GM18505 (cell line): ENCODE results near the gene DPP4.

Experiments
- ATAC-seq: cut with Tn5 transposase; IDR thresholded peaks from one replicate; pipeline ENCODE4 v1.9.1; 2021; ENCODE audit not compliant: unreplicated experiment
- POLR2A ChIP-seq: IDR thresholded peaks from 4 replicates; pipeline ENCODE4 v1.6.1; 2011; ENCODE audit warnings: borderline replicate concordance; ENCODE audit not compliant: insufficient read depth, insufficient read length; ENCODE audit errors: extremely low read depth

The DPP4 gene

DNA sequence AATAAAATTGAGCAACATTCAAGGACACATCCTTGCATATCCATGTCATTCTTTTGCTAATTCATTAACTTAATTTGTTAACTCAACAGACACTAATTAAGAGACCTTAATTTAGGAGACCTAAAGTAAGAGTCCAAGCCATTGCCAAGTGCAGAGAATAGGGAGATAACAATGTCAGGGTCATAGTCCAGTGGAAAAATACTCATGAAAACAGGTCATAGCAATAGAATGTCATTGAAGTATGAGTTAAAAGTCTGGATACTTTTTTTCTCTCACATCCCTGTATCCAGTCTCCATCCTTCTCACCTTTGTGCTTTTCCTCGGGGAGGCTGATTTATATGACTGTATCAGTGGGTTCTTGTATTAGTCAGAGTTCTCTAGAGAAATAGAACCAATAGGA is 26.6 kb upstream of the DPP4 start:
- no peak for ATAC-seq
- TF ChIP-seq POLR2A = no peak

DNA sequence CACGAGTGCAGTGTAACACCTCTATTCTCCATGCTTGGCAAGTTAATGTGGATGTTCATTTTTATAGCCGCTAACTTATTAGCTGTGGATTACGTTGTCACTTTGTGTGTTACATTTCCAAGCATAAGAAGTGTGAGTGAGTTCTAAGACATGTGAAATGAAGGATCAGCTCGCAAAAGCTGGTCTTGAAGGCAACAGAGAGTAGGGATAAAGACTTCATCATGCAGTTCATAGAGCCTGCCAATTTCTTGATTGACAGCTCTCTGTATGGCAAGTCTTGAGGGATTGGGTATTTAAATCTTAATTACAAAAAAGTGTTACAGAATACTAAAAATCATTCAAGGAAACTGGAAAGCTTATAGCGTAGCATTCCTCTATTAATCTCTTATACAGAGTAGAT is 25.8 kb upstream of the DPP4 start:
- no peak for TF ChIP-seq POLR2A
- no peak for ATAC-seq

GRCh38 chr2:162092658-162093556 is 18.9 kb upstream of the DPP4 start:
- TF ChIP-seq POLR2A = no peak
- ATAC-seq = no peak

DNA sequence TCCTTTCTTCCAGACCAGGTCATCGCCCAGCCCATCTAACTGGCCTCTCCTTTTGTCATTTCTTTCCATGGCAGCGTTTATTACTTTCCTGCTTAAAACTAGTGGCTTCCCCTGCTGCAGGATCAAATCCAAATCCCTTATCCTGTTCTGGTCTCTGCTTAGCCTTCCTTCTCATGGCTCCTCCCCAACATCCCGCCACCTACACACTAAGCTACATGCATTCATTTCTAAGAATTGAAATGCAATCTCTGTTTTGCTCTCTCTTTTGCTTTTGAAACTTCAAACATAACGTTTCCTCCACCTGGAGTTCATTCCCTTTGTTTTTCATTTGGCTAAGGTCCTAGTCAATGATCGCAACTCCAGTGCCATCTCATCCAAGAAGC is 18.0 kb upstream of the DPP4 start:
- no peak for TF ChIP-seq POLR2A
- ATAC-seq = no peak

DNA sequence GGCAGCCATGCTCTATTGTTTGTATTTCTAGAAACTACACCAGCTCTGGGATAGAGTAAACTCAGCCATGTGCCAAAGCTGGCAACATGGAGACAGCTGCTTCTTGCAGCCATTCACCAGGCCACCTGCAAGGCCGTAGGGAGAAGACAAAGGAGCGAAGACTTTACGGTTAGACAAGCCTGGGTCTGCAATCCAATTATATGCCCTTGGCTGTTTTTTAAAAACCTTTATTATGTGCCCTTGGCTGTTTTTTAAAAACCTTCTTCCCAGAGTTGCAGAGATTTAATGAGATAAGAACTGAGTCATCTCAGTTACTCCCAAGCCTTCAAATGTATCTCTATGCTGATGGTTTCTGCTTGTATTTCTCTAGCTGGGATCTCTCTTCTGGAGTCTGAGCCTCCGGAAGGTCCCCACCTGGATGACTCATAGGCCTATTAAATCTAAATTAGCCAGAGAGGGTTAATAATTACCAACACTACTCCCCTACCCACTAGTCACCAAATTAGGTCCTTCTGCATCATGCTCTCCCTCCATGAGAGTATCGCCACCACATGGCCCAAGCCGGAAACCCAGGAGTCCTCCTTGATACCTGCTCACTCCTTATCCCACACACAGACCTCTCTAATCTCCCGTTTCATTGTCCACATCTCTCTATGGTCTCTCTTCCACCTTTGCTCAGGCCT is 17.5 kb upstream of the DPP4 start:
- ATAC-seq = no peak
- TF ChIP-seq POLR2A = no peak

DNA sequence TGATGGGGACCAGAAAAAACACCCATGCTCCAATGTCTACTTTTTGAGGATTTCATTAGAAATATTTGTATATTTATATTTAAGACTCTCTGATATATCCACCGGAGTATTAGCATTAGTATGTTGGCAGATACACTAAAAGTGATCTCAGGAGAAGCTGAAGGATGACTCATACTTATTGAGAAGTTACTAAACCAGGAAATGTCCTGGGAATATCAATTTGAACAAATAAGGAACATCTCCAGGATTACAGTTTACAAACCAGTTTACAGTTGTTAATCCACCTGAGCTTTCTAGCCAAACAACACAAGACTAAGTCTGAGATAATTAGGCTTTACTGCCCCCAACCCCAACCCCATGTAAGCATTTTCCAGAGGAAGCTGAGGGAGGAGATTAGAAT is 16.1 kb upstream of the DPP4 start:
- no peak for ATAC-seq
- no peak for TF ChIP-seq POLR2A

GRCh38 chr2:162086904-162087303 is 12.9 kb upstream of the DPP4 start:
- ATAC-seq = no peak
- no peak for TF ChIP-seq POLR2A

DNA sequence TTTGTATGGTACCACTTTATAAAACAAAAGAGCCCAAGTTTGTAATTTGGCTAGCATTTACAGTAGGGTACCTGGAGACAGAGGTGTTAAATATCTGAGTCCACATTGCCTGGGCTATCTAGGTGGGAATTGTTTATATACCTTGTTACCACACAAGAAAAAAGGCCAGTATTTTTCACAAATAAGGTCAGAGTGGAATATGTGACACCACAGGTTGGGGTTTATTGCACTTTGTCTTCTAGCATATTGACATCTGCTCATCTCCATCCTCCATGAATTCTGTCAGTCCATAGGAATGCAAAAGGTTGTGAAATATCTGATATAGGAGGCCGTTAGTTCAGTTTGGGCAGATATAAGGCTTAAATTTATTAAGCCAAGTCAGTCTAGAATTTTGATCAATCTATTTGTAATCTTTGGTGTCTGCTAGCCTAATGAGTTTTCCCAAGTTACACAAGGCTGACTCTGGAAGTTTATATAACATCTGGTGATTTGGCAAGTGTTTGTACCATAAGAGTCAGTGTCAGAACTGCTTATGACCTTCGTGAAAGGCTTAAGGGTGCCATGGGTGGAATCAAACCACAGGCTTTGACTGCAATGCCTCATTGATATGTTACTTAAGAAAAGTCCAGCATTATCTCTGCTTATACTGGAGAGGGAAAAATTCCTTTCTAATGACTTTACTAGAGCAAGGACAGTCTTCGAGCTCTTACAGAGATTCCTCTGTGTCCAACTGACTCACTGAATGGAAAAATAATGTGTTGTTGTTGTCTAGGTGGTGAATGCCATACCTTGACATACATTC is 11.3 kb upstream of the DPP4 start:
- no peak for TF ChIP-seq POLR2A
- no peak for ATAC-seq

- no peak for ATAC-seq
- no peak for TF ChIP-seq POLR2A
Measured at GRCh38 chr2:162084536-162084935, 10.5 kb upstream of the DPP4 start.

- no peak for TF ChIP-seq POLR2A
- ATAC-seq = no peak
Measured at GRCh38 chr2:162082681-162083080, 8.7 kb upstream of the DPP4 start.

GRCh38 chr2:162082036-162082435 is 8.0 kb upstream of the DPP4 start:
- no peak for ATAC-seq
- no peak for TF ChIP-seq POLR2A

GRCh38 chr2:162079514-162079913 is 5.5 kb upstream of the DPP4 start:
- TF ChIP-seq POLR2A = no peak
- ATAC-seq = no peak

GRCh38 chr2:162075689-162076132 is 1.7 kb upstream of the DPP4 start:
- no peak for ATAC-seq
- TF ChIP-seq POLR2A = no peak
